BLaER1 (cell line): ENCODE data around the gene SMYD1.
A peak's percentile ranks its signal among the peaks of the same experiment; 100 is the strongest.

Experiments used
- H3K27ac ChIP-seq: shearing (Covaris generic); formaldehyde crosslinking; 2 replicates; pipeline ENCODE4 v1.8.1; 2022
- H3K27me3 ChIP-seq: shearing (Covaris generic); formaldehyde crosslinking; 2 replicates; pipeline ENCODE4 v1.8.1; 2022
- H3K36me3 ChIP-seq: shearing (Covaris generic); formaldehyde crosslinking; 2 replicates; pipeline ENCODE4 v1.8.1; 2022
- H3K4me1 ChIP-seq: shearing (Covaris generic); formaldehyde crosslinking; 2 replicates; pipeline ENCODE4 v1.8.1; 2022
- H3K4me2 ChIP-seq: shearing (Covaris generic); formaldehyde crosslinking; 2 replicates; pipeline ENCODE4 v1.8.1; 2022
- H3K4me3 ChIP-seq: shearing (Covaris generic); formaldehyde crosslinking; 2 replicates; pipeline ENCODE4 v1.8.1; 2022
- H3K9ac ChIP-seq: shearing (Covaris generic); formaldehyde crosslinking; 2 replicates; pipeline ENCODE4 v1.8.1; 2022
- H3K9me3 ChIP-seq: shearing (Covaris generic); formaldehyde crosslinking; 2 replicates; pipeline ENCODE4 v1.8.1; 2022
- H4K20me1 ChIP-seq: shearing (Covaris generic); formaldehyde crosslinking; 2 replicates; pipeline ENCODE4 v1.8.1; 2022
- Cebpa-rat ChIP-seq: shearing (Covaris generic); IDR thresholded peaks from 2 replicates; pipeline ENCODE4 v1.8.1; 2022

Gene SMYD1

DNA sequence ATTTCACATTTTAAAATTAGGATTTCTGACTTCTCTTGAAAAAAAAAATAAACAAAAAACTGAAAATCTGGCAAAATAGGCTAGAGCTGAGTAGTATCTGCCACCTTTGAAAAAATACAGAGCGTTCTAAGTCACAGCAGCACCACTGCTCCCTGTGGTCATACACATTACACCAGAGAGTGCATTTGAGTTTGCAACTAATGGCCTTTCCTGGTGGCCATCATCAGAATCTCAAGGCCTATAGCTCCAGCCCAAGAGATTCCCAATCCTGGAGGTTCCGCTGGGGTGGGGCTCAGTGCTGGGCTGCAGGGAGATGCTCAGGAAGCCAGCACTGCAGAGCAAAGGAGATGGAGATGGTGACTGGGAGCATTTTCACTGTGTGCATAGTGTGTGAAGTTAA lies 17.5 kb downstream of the SMYD1 start:
- Histone ChIP-seq H3K4me3 (no peak overlapping the region), H3K27ac (no peak overlapping the region), H3K27me3 (no peaks in the 10 kb centered on the region), H3K4me1 (no peaks in the 10 kb centered on the region), H3K9ac (no peak overlapping the region), H3K4me2 (no peak overlapping the region), H3K36me3 (no peaks in the 10 kb centered on the region), H4K20me1 (no peaks in the 10 kb centered on the region), H3K9me3 (no peaks in the 10 kb centered on the region)
- TF ChIP-seq Cebpa-rat = no peak

GRCh38 chr2:88085602-88086001 lies 18.0 kb downstream of the SMYD1 start:
- TF ChIP-seq Cebpa-rat = no peak
- no peak overlapping the region for H3K4me3 ChIP-seq
- H3K36me3 ChIP-seq = no peaks in the 10 kb centered on the region
- H3K27me3 ChIP-seq = no peaks in the 10 kb centered on the region
- H3K4me1 ChIP-seq = peaks cover 4% of the 10 kb centered on the region
- no peaks in the 10 kb centered on the region for H4K20me1 ChIP-seq
- no peak overlapping the region for H3K4me2 ChIP-seq
- H3K27ac ChIP-seq = no peak overlapping the region
- no peak overlapping the region for H3K9ac ChIP-seq
- H3K9me3 ChIP-seq = no peaks in the 10 kb centered on the region

GRCh38 chr2:88086401-88086800 lies 18.8 kb downstream of the SMYD1 start:
- no peak overlapping the region for H3K27ac ChIP-seq
- no peak overlapping the region for H3K9ac ChIP-seq
- H3K4me3 ChIP-seq = no peak overlapping the region
- no peaks in the 10 kb centered on the region for H3K36me3 ChIP-seq
- peaks cover 8% of the 10 kb centered on the region for H3K4me1 ChIP-seq
- TF ChIP-seq Cebpa-rat = no peak
- H3K9me3 ChIP-seq = no peaks in the 10 kb centered on the region
- H3K27me3 ChIP-seq = no peaks in the 10 kb centered on the region
- H3K4me2 ChIP-seq = no peak overlapping the region
- no peaks in the 10 kb centered on the region for H4K20me1 ChIP-seq

- no peak overlapping the region for H3K27ac ChIP-seq
- H3K4me2 ChIP-seq = no peak overlapping the region
- H3K27me3 ChIP-seq = no peaks in the 10 kb centered on the region
- H3K36me3 ChIP-seq = no peaks in the 10 kb centered on the region
- no peaks in the 10 kb centered on the region for H4K20me1 ChIP-seq
- H3K9me3 ChIP-seq = no peaks in the 10 kb centered on the region
- no peak for TF ChIP-seq Cebpa-rat
- H3K9ac ChIP-seq = no peak overlapping the region
- no peak overlapping the region for H3K4me3 ChIP-seq
- peaks cover 8% of the 10 kb centered on the region for H3K4me1 ChIP-seq
Observed at GRCh38 chr2:88087073-88087472, 19.4 kb downstream of the SMYD1 start.

DNA sequence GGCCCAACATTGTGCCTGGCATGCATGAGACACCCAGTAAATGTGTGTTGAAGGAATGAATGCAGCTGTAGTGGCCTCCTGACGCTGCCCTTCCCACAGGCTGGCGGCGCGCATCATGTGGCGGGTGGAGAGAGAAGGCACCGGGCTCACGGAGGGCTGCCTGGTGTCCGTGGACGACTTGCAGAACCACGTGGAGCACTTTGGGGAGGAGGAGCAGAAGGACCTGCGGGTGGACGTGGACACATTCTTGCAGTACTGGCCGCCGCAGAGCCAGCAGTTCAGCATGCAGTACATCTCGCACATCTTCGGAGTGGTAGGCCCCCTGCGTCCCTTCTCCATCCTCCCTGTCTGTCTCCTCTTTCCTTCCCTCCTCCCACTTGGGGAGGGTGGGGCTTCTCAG lies 20.1 kb downstream of the SMYD1 start:
- H3K4me1 ChIP-seq = peaks cover 8% of the 10 kb centered on the region
- no peaks in the 10 kb centered on the region for H3K27me3 ChIP-seq
- H3K36me3 ChIP-seq = no peaks in the 10 kb centered on the region
- H3K9me3 ChIP-seq = no peaks in the 10 kb centered on the region
- no peak overlapping the region for H3K4me2 ChIP-seq
- H3K9ac ChIP-seq = no peak overlapping the region
- H3K4me3 ChIP-seq = no peak overlapping the region
- no peak overlapping the region for H3K27ac ChIP-seq
- H4K20me1 ChIP-seq = no peaks in the 10 kb centered on the region
- no peak for TF ChIP-seq Cebpa-rat

GRCh38 chr2:88088999-88089398 lies 21.4 kb downstream of the SMYD1 start:
- Histone ChIP-seq H3K36me3 (no peaks in the 10 kb centered on the region), H3K4me3 (no peak overlapping the region), H3K27me3 (no peaks in the 10 kb centered on the region), H3K27ac (no peak overlapping the region), H3K9me3 (no peaks in the 10 kb centered on the region), H3K4me2 (no peak overlapping the region), H3K9ac (no peak overlapping the region), H4K20me1 (no peaks in the 10 kb centered on the region), H3K4me1 (peaks cover 8% of the 10 kb centered on the region)
- no peak for TF ChIP-seq Cebpa-rat

DNA sequence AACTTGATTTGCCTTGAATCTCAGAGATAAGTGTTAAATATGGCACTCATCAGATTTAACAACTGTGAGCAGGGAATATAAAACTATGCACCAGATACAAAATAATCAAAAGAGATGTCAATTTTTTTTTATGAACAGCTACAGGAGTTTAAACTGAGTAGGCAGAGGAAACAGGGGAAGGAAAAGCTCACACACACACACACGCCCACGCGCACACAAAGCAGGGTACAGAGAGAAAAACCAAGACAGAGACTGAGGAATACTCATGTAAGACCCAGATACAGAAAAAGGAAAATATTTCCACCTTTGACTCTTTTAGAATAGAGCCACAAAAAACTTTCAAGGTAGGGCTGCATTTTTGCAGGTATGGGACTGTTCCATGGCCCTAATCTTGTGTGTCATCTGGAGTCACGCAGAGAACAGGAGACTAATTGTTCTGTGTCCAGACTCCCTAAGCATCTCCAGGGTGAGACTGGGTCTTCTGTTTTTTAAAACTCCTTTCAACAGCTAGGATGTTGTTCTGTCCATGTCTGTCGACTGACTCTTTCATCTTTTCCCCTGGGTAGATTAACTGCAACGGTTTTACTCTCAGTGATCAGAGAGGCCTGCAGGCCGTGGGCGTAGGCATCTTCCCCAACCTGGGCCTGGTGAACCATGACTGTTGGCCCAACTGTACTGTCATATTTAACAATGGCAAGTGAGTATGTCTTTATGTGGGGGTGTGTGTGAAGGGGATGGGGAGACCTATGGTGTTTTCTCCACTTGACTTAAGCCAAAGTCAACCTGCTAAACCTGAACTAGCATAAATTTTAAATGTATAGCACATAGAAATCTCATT lies 23.0 kb downstream of the SMYD1 start:
- H3K27ac ChIP-seq = no peak overlapping the region
- H3K9me3 ChIP-seq = no peaks in the 10 kb centered on the region
- TF ChIP-seq Cebpa-rat = no peak
- H3K9ac ChIP-seq = no peak overlapping the region
- H3K27me3 ChIP-seq = no peaks in the 10 kb centered on the region
- H4K20me1 ChIP-seq = no peaks in the 10 kb centered on the region
- peaks cover 8% of the 10 kb centered on the region for H3K4me1 ChIP-seq
- peak overlapping the region; percentile 27 for H3K4me2 ChIP-seq
- H3K4me3 ChIP-seq = no peak overlapping the region
- no peaks in the 10 kb centered on the region for H3K36me3 ChIP-seq

DNA sequence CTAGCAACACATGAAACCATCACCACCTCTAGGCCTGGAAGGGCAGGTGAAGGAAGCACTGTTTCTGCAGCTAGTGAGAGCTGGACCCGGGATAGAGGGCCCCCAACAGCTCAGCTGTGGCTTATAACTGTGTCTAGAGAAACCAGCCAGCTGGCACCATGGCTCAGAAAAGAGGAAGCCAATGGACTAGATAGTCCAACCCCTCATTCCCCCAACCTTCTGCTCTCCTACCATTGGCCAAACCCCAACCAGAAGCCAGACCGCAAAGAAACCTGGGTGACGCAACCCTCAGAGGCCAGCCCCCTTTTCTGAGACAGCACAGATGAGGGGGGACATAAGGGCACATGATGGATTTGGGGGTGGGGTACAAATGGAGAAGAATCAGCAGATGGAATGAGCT lies 24.3 kb downstream of the SMYD1 start:
- H3K4me1 ChIP-seq = peaks cover 8% of the 10 kb centered on the region
- H3K4me2 ChIP-seq = no peak overlapping the region
- H3K27me3 ChIP-seq = no peaks in the 10 kb centered on the region
- no peaks in the 10 kb centered on the region for H3K9me3 ChIP-seq
- H3K36me3 ChIP-seq = no peaks in the 10 kb centered on the region
- no peak for TF ChIP-seq Cebpa-rat
- H4K20me1 ChIP-seq = no peaks in the 10 kb centered on the region
- no peak overlapping the region for H3K4me3 ChIP-seq
- no peak overlapping the region for H3K27ac ChIP-seq
- H3K9ac ChIP-seq = no peak overlapping the region

GRCh38 chr2:88092773-88093172 lies 25.1 kb downstream of the SMYD1 start:
- H3K9ac ChIP-seq = no peak overlapping the region

DNA sequence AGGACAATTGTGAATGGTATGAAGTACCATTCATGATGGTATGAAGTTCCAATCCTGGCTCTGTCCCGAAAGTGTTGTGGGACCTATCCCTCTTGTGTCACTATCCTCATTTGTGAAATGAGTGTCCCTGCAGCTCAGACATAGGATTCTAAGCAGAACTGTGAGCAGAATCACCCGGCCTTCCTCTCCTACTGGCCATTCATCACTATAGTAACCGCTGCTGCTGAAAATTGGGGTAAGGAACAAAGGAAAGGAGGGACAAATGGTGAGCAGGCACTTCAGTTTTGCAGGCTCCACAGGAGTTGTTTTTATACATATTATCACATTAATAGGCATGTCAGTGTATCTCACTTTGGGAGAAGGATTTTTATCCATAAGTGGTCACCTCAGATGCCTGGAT lies 27.4 kb downstream of the SMYD1 start:
- Histone ChIP-seq H3K4me3 (no peak overlapping the region), H4K20me1 (no peaks in the 10 kb centered on the region), H3K9ac (no peak overlapping the region), H3K4me2 (no peak overlapping the region), H3K27me3 (no peaks in the 10 kb centered on the region), H3K36me3 (no peaks in the 10 kb centered on the region), H3K27ac (no peak overlapping the region), H3K9me3 (no peaks in the 10 kb centered on the region), H3K4me1 (peaks cover 8% of the 10 kb centered on the region)
- TF ChIP-seq Cebpa-rat = no peak

More at GRCh38 chr2:88092773-88093172, 25.1 kb downstream of the SMYD1 start:
- TF ChIP-seq Cebpa-rat = no peak
- no peaks in the 10 kb centered on the region for H3K36me3 ChIP-seq
- no peaks in the 10 kb centered on the region for H3K27me3 ChIP-seq
- no peak overlapping the region for H3K4me3 ChIP-seq
- H3K9me3 ChIP-seq = no peaks in the 10 kb centered on the region
- H3K4me1 ChIP-seq = peaks cover 8% of the 10 kb centered on the region
- no peak overlapping the region for H3K4me2 ChIP-seq
- no peak overlapping the region for H3K27ac ChIP-seq
- no peaks in the 10 kb centered on the region for H4K20me1 ChIP-seq
